GM19463 (cell line): ENCODE results near the gene ELL.

ENCODE experiments used
- ATAC-seq: cut with Tn5 transposase; IDR thresholded peaks from one replicate; pipeline ENCODE4 v1.9.1; 2021; ENCODE audit warnings: mild to moderate bottlenecking, moderate library complexity; ENCODE audit not compliant: unreplicated experiment

The ELL gene

GRCh38 chr19:18491995-18492953, 29.6 kb downstream of the ELL start:
- ATAC-seq, result no peak

- no peak for ATAC-seq
Measured at GRCh38 chr19:18490728-18491127, 31.1 kb downstream of the ELL start.

- ATAC-seq, result no peak
Measured at GRCh38 chr19:18489627-18490184, 32.2 kb downstream of the ELL start.

- no peak for ATAC-seq
Measured at GRCh38 chr19:18488838-18489626, 32.8 kb downstream of the ELL start.

- ATAC-seq, result no peak
Measured at GRCh38 chr19:18488403-18488723, 33.5 kb downstream of the ELL start.

GRCh38 chr19:18487576-18488402, 34.1 kb downstream of the ELL start:
- ATAC-seq, result no peak

GRCh38 chr19:18486746-18487145, 35.1 kb downstream of the ELL start:
- no peak for ATAC-seq

GRCh38 chr19:18484992-18485391, 36.9 kb downstream of the ELL start:
- ATAC-seq, result no peak

- ATAC-seq, result no peak
Measured at GRCh38 chr19:18483119-18483890, 38.6 kb downstream of the ELL start.

GRCh38 chr19:18481505-18482222, 40.2 kb downstream of the ELL start:
- ATAC-seq, result no peak

GRCh38 chr19:18480006-18480691, 41.7 kb downstream of the ELL start:
- ATAC-seq, result no peak

GRCh38 chr19:18478545-18479311, 43.1 kb downstream of the ELL start:
- ATAC-seq, result peak; percentile 78

GRCh38 chr19:18477974-18478373, 43.9 kb downstream of the ELL start:
- no peak for ATAC-seq

GRCh38 chr19:18477042-18477779, 44.7 kb downstream of the ELL start:
- no peak for ATAC-seq

- no peak for ATAC-seq
Measured at GRCh38 chr19:18476507-18477041, 45.3 kb downstream of the ELL start.

GRCh38 chr19:18475762-18476331, 46.0 kb downstream of the ELL start:
- no peak for ATAC-seq

- no peak for ATAC-seq
Measured at GRCh38 chr19:18475004-18475453, 46.8 kb downstream of the ELL start.
